ENCODE data around the gene CIITA. TPM values are rescaled to one million over a fixed set of nuclear protein-coding genes. Genes with fewer than 3 reads are reported as not detected.

CIITA gene
- total RNA-seq, 2 experiments from 2014 or later = 2.4 to 3.0 TPM

DNA sequence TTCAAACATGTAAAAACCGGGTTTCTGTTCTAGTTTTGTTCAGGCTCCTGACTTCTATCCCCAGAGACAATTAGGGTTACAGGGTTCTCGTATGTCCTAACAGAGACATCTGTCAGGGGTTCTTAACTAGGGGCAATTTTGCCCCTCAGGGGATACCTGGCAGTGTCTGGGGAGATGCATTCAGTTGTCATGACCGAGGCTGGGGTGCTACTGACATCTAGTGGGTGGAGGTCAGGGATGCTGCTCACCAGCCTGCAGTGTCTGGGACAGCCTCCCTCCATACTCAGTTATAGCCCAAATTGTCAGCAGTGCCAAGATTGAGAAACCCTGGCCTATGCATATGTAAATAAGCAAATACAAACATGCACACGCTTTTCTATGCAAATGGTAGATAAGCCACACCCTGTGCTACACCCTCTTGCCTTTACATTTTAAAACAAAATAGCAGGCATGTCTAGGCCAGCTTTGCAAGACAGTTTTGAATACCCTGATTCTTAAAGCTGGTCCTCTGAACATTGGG lies 104.8 kb downstream of the CIITA start:
- H3K27me3 ChIP-seq (ENCODE audit: control insufficient read depth in 1 of 2, insufficient read depth in 2 of 2, low read length in 2 of 2) = no peaks in the 10 kb centered on the region
- peak; percentile 48 for ATAC-seq (ENCODE audit: poor library complexity)
- Mint-ChIP-seq H3K9me3 (no peaks in the 10 kb centered on the region), H3K27me3 (no peaks in the 10 kb centered on the region), H3K4me3 (no peak overlapping the region), H3K4me1 (ENCODE audit: low read depth) (peaks cover 18% of the 10 kb centered on the region), H3K36me3 (ENCODE audit: low read depth) (peaks cover 70% of the 10 kb centered on the region), H3K27ac (no peak overlapping the region)
- peaks cover 9% of the 10 kb centered on the region for H3K4me1 ChIP-seq (ENCODE audit: insufficient read depth, low read length)
- no peak overlapping the region for H3K27ac ChIP-seq (ENCODE audit: low read depth in 1 of 2, low read length in 2 of 2)
- intact Hi-C loops (cut with DNase I, micrococcal nuclease) = no loop called here
- H3K9me3 ChIP-seq (ENCODE audit: control insufficient read depth in 1 of 2, insufficient read depth in 1 of 2, low read length in 2 of 2) = no peaks in the 10 kb centered on the region
- POLR2A ChIA-PET = no interaction called here
- H3K36me3 ChIP-seq (ENCODE audit: insufficient read depth, low read length) = peaks cover 45% of the 10 kb centered on the region
- CTCF ChIA-PET = interaction anchor here (3.0 kb wide), 1 partner anchor 18 kb away, joined by 20 read pairs; no protein-coding TSS in a partner anchor
- peak in 10 of 14 experiments; percentile 12 to 50 (median 33) for DNase-seq
- TF ChIP-seq, protein P1, sequence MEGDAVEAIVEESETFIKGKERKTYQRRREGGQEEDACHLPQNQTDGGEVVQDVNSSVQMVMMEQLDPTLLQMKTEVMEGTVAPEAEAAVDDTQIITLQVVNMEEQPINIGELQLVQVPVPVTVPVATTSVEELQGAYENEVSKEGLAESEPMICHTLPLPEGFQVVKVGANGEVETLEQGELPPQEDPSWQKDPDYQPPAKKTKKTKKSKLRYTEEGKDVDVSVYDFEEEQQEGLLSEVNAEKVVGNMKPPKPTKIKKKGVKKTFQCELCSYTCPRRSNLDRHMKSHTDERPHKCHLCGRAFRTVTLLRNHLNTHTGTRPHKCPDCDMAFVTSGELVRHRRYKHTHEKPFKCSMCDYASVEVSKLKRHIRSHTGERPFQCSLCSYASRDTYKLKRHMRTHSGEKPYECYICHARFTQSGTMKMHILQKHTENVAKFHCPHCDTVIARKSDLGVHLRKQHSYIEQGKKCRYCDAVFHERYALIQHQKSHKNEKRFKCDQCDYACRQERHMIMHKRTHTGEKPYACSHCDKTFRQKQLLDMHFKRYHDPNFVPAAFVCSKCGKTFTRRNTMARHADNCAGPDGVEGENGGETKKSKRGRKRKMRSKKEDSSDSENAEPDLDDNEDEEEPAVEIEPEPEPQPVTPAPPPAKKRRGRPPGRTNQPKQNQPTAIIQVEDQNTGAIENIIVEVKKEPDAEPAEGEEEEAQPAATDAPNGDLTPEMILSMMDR (IDR thresholded peaks at IDR 0.05) = no peak
- H3K4me3 ChIP-seq (ENCODE audit: low read length) = no peak overlapping the region

GRCh38 chr16:10982465-10983150 lies 105.6 kb downstream of the CIITA start:
- Histone ChIP-seq H3K4me1 (ENCODE audit: insufficient read depth, low read length) (peaks cover 11% of the 10 kb centered on the region), H3K36me3 (ENCODE audit: insufficient read depth, low read length) (peaks cover 38% of the 10 kb centered on the region), H3K9me3 (ENCODE audit: control insufficient read depth in 1 of 2, insufficient read depth in 1 of 2, low read length in 2 of 2) (no peaks in the 10 kb centered on the region), H3K27ac (ENCODE audit: low read depth in 1 of 2, low read length in 2 of 2) (no peak overlapping the region), H3K4me3 (ENCODE audit: low read length) (no peak overlapping the region), H3K27me3 (ENCODE audit: control insufficient read depth in 1 of 2, insufficient read depth in 2 of 2, low read length in 2 of 2) (no peaks in the 10 kb centered on the region)
- DNase-seq (no peak), ATAC-seq (ENCODE audit: poor library complexity) (no peak)
- Mint-ChIP-seq H3K4me1 (ENCODE audit: low read depth) (peaks cover 24% of the 10 kb centered on the region), H3K4me3 (no peak overlapping the region), H3K27me3 (no peaks in the 10 kb centered on the region), H3K9me3 (no peaks in the 10 kb centered on the region), H3K36me3 (ENCODE audit: low read depth) (peaks cover 61% of the 10 kb centered on the region), H3K27ac (no peak overlapping the region)
- intact Hi-C loops (cut with DNase I, micrococcal nuclease) = no loop called here
- ChIA-PET CTCF (interaction anchor here (0.9 to 3.0 kb wide), 4 partner anchors 18 to 274 kb away, joined by 3 to 20 read pairs (median 4); partner anchors contain the start of gene SOCS1), POLR2A (interaction anchor here (2.2 kb wide), 1 partner anchor 273 kb away, joined by 10 read pairs; the partner anchor contains the start of gene SOCS1)
- TF ChIP-seq, protein P1 (IDR thresholded peaks at IDR 0.05) = no peak

- DNase-seq = peak in 6 of 14 experiments; percentile 12 to 31 (median 27)
- peaks cover 59% of the 10 kb centered on the region for H3K36me3 Mint-ChIP-seq (ENCODE audit: low read depth)
Measured at GRCh38 chr16:10983159-10983558, 106.2 kb downstream of the CIITA start.

More at GRCh38 chr16:10983159-10983558, 106.2 kb downstream of the CIITA start:
- no peak overlapping the region for H3K4me3 ChIP-seq (ENCODE audit: low read length)
- Mint-ChIP-seq H3K27ac (no peak overlapping the region), H3K9me3 (no peaks in the 10 kb centered on the region), H3K4me3 (no peak overlapping the region), H3K27me3 (no peaks in the 10 kb centered on the region), H3K4me1 (ENCODE audit: low read depth) (peaks cover 25% of the 10 kb centered on the region)
- ATAC-seq (ENCODE audit: poor library complexity) = peak; percentile 43
- CTCF ChIA-PET = interaction anchor here (0.9 to 3.0 kb wide), 4 partner anchors 19 to 274 kb away, joined by 3 to 20 read pairs (median 4); partner anchors contain the start of gene SOCS1
- no peaks in the 10 kb centered on the region for H3K27me3 ChIP-seq (ENCODE audit: control insufficient read depth in 1 of 2, insufficient read depth in 2 of 2, low read length in 2 of 2)
- H3K36me3 ChIP-seq (ENCODE audit: insufficient read depth, low read length) = peaks cover 33% of the 10 kb centered on the region
- H3K9me3 ChIP-seq (ENCODE audit: control insufficient read depth in 1 of 2, insufficient read depth in 1 of 2, low read length in 2 of 2) = no peaks in the 10 kb centered on the region
- POLR2A ChIA-PET = interaction anchor here (2.2 kb wide), 1 partner anchor 273 kb away, joined by 10 read pairs; the partner anchor contains the start of gene SOCS1
- TF ChIP-seq, protein P1 (IDR thresholded peaks at IDR 0.05) = no peak
- H3K4me1 ChIP-seq (ENCODE audit: insufficient read depth, low read length) = peaks cover 9% of the 10 kb centered on the region
- intact Hi-C loops (cut with DNase I, micrococcal nuclease) = no loop called here
- no peak overlapping the region for H3K27ac ChIP-seq (ENCODE audit: low read depth in 1 of 2, low read length in 2 of 2)
